ENCODE data around the gene ZMYND8. TPM values are rescaled to one million over a fixed set of nuclear protein-coding genes. Genes with fewer than 3 reads are reported as not detected.
"Not testable (repeated sequence)": the region's sequence is repeated elsewhere in the genome, so short reads cannot be mapped to it uniquely, and the experiment has no call there.

ZMYND8 gene
- total and polyA plus RNA-seq, 2 donors (not counting 1 experiment from before 2014, with no cell fraction given), result 12.6 to 13.0 TPM

DNA sequence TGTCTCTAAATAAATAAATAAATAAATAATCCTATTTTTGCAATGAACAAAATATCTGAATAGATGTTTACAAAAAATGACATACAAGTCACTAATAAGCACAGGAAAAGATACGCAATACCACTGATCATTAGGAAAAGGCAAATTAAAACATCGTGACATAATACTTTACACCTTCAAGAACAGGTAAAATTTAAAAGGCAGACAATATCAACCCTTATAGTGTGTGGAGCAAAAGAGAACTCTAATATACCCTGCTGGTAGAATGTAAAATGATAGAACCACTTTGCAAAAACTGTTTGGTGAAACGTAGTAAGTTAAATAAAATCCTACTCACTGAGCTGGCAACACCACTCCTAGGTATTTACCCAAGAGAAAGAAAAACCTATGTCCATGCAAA lies 67.4 kb downstream of the ZMYND8 start:
- Histone ChIP-seq H3K9ac (ENCODE audit: insufficient read depth, low read length) (no peak overlapping the region), H3K4me1 (ENCODE audit: control insufficient read depth, extremely low read depth, insufficient read depth, low read length) (no peaks in the 10 kb centered on the region), H3K9me3 (ENCODE audit: control insufficient read depth, insufficient read depth, low read depth, low read length) (no peaks in the 10 kb centered on the region), H3K4me2 (ENCODE audit: extremely low read depth, insufficient read depth, low read length) (no peak overlapping the region), H3K79me2 (ENCODE audit: control insufficient read depth, insufficient read depth, low read length) (no peaks in the 10 kb centered on the region), H3K27me3 (ENCODE audit: control insufficient read depth, insufficient read depth, low read length) (no peaks in the 10 kb centered on the region), H3K27ac (ENCODE audit: insufficient read depth, low read length) (no peak overlapping the region), H3K4me3 (replicated peaks in 1 of 4; ENCODE audit: control extremely low read depth in 1 of 4, insufficient read depth in 1 of 4, low read depth in 3 of 4, low read length in 4 of 4) (no peak overlapping the region), H4K20me1 (ENCODE audit: control insufficient read depth, extremely low read depth, insufficient read depth, low read length) (no peaks in the 10 kb centered on the region), H2AFZ (ENCODE audit: low read length) (no peak overlapping the region), H3K36me3 (ENCODE audit: control insufficient read depth, insufficient read depth, low read length) (peaks cover 11% of the 10 kb centered on the region)
- TF ChIP-seq, protein P1, sequence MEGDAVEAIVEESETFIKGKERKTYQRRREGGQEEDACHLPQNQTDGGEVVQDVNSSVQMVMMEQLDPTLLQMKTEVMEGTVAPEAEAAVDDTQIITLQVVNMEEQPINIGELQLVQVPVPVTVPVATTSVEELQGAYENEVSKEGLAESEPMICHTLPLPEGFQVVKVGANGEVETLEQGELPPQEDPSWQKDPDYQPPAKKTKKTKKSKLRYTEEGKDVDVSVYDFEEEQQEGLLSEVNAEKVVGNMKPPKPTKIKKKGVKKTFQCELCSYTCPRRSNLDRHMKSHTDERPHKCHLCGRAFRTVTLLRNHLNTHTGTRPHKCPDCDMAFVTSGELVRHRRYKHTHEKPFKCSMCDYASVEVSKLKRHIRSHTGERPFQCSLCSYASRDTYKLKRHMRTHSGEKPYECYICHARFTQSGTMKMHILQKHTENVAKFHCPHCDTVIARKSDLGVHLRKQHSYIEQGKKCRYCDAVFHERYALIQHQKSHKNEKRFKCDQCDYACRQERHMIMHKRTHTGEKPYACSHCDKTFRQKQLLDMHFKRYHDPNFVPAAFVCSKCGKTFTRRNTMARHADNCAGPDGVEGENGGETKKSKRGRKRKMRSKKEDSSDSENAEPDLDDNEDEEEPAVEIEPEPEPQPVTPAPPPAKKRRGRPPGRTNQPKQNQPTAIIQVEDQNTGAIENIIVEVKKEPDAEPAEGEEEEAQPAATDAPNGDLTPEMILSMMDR (conservative IDR thresholded peaks at IDR 0.05 in 1 of 2, IDR thresholded peaks at IDR 0.05 in 1 of 2; ENCODE audit: low read depth in 1 of 2, low read length in 2 of 2), result no peak
- TF ChIP-seq EZH2 (IDR thresholded peaks at IDR 0.05; ENCODE audit: low read length, missing control alignments), result no peak
- DNase-seq (ENCODE audit: low read depth in 2 of 2), result no peak

DNA sequence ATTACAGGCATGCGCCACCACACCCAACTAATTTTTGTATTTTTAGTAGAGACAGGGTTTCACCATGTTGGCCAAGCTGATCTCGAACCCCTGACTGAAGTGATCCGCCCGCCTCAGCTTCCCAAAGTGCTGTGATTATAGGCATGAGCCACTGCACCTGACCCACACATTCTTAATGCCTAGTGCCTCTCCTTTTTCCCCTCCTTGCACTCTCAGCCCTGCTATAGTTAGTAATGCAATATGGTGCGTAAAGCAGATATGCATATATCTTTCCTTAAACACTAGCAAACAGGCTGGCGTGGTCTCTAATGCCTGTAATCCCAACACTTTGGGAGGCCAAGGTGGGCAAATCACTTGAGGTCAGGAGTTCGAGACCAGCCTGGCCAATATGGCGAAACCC lies 68.0 kb downstream of the ZMYND8 start:
- not testable (repeated sequence) for DNase-seq (ENCODE audit: low read depth in 2 of 2)

DNA sequence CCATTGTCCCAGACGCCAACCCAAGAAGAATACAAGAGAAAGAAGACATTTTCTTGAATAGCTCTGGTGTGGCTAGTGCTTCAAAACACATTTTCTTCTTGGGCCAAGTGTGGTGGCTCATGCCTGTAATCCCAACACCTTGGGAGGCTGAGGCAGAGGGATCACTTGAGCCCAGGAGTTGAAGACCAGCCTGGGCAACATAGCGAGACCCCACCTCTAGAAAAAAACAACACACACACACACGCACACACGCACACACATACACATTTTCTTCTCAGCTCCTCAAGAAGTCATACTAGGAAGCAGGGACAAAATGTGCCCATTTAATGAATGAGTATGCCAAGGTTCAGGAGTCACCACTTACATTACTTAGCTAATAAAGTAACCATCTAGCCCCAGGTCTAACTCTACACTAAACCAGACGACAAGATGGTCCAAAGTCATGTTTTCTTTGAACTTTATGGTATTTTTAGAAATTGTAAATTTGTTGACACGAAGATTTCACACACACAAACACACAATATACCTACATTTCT lies 68.8 kb downstream of the ZMYND8 start:
- DNase-seq (ENCODE audit: low read depth in 2 of 2), result no peak
- no peaks in the 10 kb centered on the region for H3K4me1 ChIP-seq (ENCODE audit: control insufficient read depth, extremely low read depth, insufficient read depth, low read length)
- TF ChIP-seq EZH2 (IDR thresholded peaks at IDR 0.05; ENCODE audit: low read length, missing control alignments), result no peak
- TF ChIP-seq, protein P1 (conservative IDR thresholded peaks at IDR 0.05 in 1 of 2, IDR thresholded peaks at IDR 0.05 in 1 of 2; ENCODE audit: low read depth in 1 of 2, low read length in 2 of 2), result no peak
- no peak overlapping the region for H2AFZ ChIP-seq (ENCODE audit: low read length)
- no peaks in the 10 kb centered on the region for H3K9me3 ChIP-seq (ENCODE audit: control insufficient read depth, insufficient read depth, low read depth, low read length)
- no peak overlapping the region for H3K4me2 ChIP-seq (ENCODE audit: extremely low read depth, insufficient read depth, low read length)
- peaks cover 6% of the 10 kb centered on the region for H3K36me3 ChIP-seq (ENCODE audit: control insufficient read depth, insufficient read depth, low read length)
- H3K4me3 ChIP-seq (replicated peaks in 1 of 4; ENCODE audit: control extremely low read depth in 1 of 4, insufficient read depth in 1 of 4, low read depth in 3 of 4, low read length in 4 of 4), result no peak overlapping the region
- no peak overlapping the region for H3K9ac ChIP-seq (ENCODE audit: insufficient read depth, low read length)
- no peaks in the 10 kb centered on the region for H3K79me2 ChIP-seq (ENCODE audit: control insufficient read depth, insufficient read depth, low read length)
- no peak overlapping the region for H3K27ac ChIP-seq (ENCODE audit: insufficient read depth, low read length)
- H3K27me3 ChIP-seq (ENCODE audit: control insufficient read depth, insufficient read depth, low read length), result no peaks in the 10 kb centered on the region
- H4K20me1 ChIP-seq (ENCODE audit: control insufficient read depth, extremely low read depth, insufficient read depth, low read length), result no peaks in the 10 kb centered on the region

More for the DNA sequence above, 68.0 kb downstream of the ZMYND8 start:
- H3K4me1 ChIP-seq (ENCODE audit: control insufficient read depth, extremely low read depth, insufficient read depth, low read length); H3K27ac ChIP-seq (ENCODE audit: insufficient read depth, low read length); H3K27me3 ChIP-seq (ENCODE audit: control insufficient read depth, insufficient read depth, low read length); H3K79me2 ChIP-seq (ENCODE audit: control insufficient read depth, insufficient read depth, low read length); H2AFZ ChIP-seq (ENCODE audit: low read length); H3K4me2 ChIP-seq (ENCODE audit: extremely low read depth, insufficient read depth, low read length); H4K20me1 ChIP-seq (ENCODE audit: control insufficient read depth, extremely low read depth, insufficient read depth, low read length); H3K4me3 ChIP-seq (replicated peaks in 1 of 4; ENCODE audit: control extremely low read depth in 1 of 4, insufficient read depth in 1 of 4, low read depth in 3 of 4, low read length in 4 of 4); H3K9me3 ChIP-seq (ENCODE audit: control insufficient read depth, insufficient read depth, low read depth, low read length); H3K9ac ChIP-seq (ENCODE audit: insufficient read depth, low read length); H3K36me3 ChIP-seq (ENCODE audit: control insufficient read depth, insufficient read depth, low read length): not testable (repeated sequence)
